Esophagus squamous epithelium (tissue), 4 donors: ENCODE results near the gene SCNN1B.

Experiments
- POLR2A ChIP-seq, 4 donors: fragments of 450-650 bp; IDR thresholded peaks; one replicate each; pipeline ENCODE4 v1.6.1; 2017; ENCODE audit warnings: antibody characterized with exemption in 4 of 4, mild to moderate bottlenecking in 4 of 4, moderate library complexity in 3 of 4
- TF ChIP-seq, protein P1 (sequence below), 6 experiments: fragments of 450-650 bp in 4 of 6; fragments of 200-600 bp in 2 of 6; sonication (generic) in 2 of 6; IDR thresholded peaks; one replicate each; pipeline ENCODE4 v1.5.1; 2016 to 2019; ENCODE audit warnings: antibody characterized with exemption in 6 of 6, mild to moderate bottlenecking in 4 of 6, moderate library complexity in 4 of 6

DNA sequence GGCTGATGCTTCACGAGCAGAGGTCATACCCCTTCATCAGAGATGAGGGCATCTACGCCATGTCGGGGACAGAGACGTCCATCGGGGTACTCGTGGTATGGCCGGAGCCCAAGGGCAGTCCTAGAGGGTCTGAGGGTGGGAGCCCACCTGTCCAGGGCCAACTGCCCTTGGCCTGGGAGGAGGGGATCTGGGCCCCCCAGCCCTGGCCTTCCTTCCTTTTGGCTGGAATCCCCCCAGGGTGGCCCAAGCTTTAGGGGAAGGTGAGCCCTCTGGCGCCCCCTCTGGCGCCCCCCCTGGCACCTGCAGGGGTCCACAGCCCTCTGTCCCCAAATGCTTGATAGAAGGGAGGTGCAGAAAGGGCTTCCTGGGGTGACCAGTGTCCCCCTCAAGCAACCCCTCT lies 69.3 kb downstream of the SCNN1B start:
- TF ChIP-seq, protein P1, sequence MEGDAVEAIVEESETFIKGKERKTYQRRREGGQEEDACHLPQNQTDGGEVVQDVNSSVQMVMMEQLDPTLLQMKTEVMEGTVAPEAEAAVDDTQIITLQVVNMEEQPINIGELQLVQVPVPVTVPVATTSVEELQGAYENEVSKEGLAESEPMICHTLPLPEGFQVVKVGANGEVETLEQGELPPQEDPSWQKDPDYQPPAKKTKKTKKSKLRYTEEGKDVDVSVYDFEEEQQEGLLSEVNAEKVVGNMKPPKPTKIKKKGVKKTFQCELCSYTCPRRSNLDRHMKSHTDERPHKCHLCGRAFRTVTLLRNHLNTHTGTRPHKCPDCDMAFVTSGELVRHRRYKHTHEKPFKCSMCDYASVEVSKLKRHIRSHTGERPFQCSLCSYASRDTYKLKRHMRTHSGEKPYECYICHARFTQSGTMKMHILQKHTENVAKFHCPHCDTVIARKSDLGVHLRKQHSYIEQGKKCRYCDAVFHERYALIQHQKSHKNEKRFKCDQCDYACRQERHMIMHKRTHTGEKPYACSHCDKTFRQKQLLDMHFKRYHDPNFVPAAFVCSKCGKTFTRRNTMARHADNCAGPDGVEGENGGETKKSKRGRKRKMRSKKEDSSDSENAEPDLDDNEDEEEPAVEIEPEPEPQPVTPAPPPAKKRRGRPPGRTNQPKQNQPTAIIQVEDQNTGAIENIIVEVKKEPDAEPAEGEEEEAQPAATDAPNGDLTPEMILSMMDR (IDR thresholded peaks at IDR 0.05): no peak
- TF ChIP-seq POLR2A (IDR thresholded peaks at IDR 0.05): no peak
